Measurements from ENCODE around the gene GRIK4.

The GRIK4 gene

DNA sequence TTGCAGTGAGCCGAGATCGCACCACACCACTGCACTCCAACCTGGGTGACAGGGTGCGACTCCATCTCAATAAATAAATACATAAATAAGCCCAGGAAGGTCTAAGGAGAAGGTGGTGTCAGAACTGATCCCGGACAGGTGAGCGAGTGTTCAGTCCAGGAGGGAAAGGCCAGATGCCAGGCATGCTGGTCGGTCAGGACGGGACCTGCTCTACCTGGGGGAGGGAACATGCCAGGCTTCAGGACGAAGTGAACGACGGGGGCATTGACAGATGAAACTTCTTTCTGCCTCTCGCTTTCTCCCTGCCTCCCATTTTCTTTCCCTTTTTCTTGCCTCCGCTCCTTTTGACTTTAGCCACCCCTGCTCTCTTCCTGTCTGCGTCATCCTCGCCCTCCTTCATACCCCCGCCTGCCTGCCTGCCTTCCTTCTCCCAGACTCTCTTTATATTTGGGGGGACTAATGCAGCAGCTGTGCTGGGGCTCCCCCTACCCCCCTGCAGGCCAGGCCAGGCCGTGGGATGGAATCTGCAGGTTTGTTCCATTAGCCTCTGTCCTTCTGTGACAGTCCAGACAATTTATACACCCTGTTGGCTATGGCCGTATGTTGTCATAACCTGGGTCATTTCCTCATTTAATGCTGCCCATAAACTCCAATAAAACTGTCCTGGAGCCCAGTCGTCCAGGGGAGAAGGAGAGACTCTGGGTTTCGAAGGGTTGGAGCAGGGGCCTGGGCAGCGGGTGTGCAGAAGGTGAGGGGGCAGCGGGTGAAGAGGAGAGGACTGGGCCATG lies 303.2 kb downstream of the GRIK4 start:
- DNase-seq (ENCODE audit: low spot score): no peak

GRCh38 chr11:120815319-120816100 lies 304.0 kb downstream of the GRIK4 start:
- no peak for DNase-seq (ENCODE audit: low spot score)

GRCh38 chr11:120816176-120816575 lies 304.6 kb downstream of the GRIK4 start:
- no peak for DNase-seq (ENCODE audit: low spot score)

DNA sequence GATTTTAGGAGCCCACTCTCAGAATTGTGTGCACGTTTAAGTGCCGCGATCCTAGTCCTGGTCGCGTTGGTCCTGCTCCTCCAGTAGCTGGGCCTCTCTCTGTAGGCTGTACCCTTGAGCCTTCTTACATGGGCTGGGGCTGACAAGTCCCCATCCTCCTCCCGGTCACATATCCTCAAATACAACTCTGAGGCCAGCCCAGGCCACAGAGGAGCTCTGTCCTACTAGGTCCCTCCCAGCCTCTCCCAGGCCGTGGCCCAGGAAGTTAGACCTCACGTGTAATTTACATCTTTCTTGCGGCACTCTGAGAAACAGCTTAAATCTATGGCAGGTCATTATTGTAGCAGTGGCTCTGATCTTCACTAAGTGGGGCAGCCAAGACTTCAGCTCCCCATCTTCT lies 305.2 kb downstream of the GRIK4 start:
- DNase-seq (ENCODE audit: low spot score): no peak

DNA sequence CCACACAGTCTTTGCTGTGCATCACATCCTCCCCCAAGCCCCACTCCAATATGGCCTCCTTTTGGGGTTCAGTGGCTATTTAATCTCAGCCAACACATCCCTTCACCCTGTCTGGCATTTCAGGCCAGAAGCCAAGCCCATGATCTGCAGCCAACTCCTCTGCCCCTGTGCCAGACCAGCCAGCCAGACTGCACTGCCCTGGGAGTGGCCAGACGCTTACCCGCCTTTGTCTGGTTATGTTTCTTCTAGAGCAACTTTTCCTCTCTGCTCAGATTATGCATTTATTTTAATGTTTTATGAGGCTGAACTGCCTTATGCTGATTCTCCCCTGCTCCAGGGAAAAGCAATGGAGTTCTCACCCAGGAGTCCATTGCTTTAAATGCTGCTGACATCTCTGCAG lies 305.6 kb downstream of the GRIK4 start:
- DNase-seq (ENCODE audit: low spot score): no peak

DNA sequence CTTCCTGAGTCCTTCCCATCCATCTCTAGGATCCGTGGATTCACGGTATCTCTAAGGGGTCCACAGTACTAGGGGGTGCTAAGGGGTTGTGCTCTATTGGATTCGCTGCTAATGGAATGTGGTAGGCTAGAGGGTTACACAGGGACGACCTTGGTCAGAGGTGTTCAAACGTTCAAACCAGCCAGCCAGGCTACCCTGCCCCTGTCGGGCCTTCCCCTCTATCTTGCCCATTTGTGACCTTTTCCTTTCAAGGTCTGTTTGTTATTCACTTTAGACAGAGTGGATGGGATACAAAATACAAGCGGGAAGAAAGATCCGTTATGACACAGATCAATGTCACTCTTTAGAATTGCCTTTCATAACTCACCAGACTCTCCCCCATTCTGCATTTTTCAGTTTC lies 306.5 kb downstream of the GRIK4 start:
- DNase-seq (ENCODE audit: low spot score): no peak

DNA sequence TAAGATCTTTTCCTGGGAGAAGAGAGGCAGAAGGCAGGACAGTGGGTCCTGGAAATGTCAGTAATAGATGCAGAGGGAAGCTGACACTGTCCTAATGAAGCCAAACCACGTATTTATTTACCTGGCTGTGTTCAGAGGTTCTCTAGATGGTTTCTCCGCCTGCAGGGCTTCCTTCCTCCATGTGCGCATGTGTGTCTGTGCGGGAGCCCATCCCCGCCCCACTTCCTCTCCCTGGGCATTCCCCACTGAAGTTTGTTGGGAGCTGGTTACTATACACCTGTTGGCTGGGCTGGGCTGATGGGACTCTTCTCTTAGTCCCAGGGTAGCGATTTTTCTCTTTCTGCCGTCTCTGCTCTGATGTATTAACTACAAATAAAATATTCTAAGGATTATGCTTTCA lies 307.5 kb downstream of the GRIK4 start:
- no peak for DNase-seq (ENCODE audit: low spot score)

GRCh38 chr11:120819437-120820365 lies 308.2 kb downstream of the GRIK4 start:
- DNase-seq (ENCODE audit: low spot score): no peak

DNA sequence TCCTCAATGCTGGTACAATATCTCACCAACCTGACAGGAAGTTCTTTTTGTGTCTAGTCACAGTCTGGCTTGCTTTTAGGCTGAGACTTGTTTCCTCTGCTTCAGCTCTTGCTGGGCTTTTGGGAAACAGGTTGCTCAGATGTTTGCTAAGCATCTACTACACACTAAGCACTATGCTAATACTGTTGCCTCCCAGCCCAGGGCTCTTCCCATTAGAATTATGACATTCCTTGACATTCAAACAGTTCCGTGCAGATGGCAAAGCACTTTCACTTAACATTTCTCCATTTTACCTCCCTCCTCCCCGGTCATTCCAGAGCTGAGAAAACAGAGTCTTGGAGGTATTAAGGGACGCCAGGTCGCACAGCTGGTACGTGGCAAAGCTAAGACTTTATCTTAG lies 311.6 kb downstream of the GRIK4 start:
- DNase-seq (ENCODE audit: low spot score): no peak

GRCh38 chr11:120824242-120824641 lies 312.7 kb downstream of the GRIK4 start:
- no peak for DNase-seq (ENCODE audit: low spot score)

DNA sequence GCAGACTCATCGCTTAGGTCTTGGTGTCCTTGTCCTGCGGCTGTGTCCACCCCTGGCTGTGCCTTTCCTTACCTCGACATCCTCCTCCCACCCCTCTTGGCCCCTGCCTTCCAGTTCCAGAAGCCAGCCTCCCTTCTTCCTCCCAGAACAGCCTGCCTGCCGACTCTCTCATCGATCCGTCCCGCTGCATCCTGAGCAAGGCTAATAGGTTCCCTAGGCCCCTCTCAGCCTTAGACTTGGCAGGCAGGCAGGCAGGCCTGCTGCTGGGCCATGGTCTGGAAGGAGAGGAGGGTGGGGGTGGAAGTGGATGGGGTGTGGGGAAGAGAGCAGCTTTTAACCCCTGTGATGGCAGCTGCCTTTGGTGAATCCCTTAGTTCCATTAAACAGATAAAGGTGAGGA lies 315.6 kb downstream of the GRIK4 start:
- no peak for DNase-seq (ENCODE audit: low spot score)

GRCh38 chr11:120827820-120828219 lies 316.3 kb downstream of the GRIK4 start:
- no peak for DNase-seq (ENCODE audit: low spot score)

- DNase-seq (ENCODE audit: low spot score): no peak
These were observed 317.3 kb downstream of the GRIK4 start for GRCh38 chr11:120828847-120829246.

DNA sequence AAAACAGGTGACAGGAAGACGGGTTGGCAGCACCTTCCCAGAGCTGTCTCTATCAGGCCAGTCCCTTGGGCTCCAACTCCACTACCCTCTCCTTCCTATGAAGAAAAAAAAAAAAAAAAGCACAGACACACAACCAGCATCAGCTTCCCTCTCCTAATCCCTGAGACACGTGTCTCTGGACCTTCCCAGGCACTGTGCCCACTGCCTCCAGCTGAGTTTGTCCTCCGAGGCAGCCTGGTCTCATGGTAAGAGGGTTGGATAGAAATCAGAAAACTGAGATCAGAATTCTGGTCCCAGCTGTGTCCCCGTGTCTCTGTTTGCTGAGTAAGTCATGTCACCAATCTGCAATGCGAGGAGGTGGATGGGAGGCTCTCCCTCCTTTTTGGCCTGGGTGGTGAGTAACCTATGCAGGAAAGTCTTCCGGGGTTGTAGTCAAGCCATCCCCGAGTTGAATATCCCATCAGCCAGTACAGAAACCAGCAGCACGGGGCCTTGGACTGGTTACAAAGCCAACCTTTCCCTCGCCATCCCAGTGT lies 318.6 kb downstream of the GRIK4 start:
- no peak for DNase-seq (ENCODE audit: low spot score)

DNA sequence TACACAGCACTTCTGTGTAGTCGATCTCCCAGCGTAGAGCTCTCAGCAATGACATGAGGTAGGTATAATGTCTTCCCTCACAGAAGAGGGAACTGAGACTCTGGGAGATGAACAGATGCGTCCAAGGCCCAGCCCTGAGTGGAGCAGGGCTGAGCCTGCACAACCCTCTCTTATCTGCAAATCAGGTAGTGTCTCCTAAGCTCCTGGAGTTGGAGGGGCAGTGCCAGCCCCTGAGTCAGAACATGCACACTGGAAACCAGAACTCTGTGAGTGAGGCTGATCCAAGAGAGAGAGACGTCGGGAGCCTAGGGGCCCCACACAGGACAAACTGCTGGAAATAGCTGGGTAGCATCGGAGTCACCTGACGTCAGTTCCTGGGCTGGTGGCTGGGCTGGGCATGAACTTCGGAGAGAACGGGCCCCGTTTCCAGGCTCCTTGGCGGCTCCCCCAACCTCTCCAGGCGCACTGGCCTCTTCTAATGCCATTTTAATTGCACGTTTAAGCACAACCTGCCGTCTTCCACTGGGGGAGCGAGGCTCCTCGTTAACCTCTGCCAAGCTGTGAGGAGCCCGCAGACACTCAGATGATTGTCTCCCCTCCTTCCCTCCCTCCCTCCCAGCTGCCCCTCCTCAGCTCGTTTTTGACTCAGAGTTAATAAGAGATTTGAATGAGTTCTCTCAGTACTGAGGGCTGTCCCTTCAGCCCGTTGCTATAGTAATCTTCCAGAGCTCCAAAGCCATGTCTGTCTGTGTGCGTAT lies 321.1 kb downstream of the GRIK4 start:
- peak; percentile 72 for DNase-seq (ENCODE audit: low spot score)

DNA sequence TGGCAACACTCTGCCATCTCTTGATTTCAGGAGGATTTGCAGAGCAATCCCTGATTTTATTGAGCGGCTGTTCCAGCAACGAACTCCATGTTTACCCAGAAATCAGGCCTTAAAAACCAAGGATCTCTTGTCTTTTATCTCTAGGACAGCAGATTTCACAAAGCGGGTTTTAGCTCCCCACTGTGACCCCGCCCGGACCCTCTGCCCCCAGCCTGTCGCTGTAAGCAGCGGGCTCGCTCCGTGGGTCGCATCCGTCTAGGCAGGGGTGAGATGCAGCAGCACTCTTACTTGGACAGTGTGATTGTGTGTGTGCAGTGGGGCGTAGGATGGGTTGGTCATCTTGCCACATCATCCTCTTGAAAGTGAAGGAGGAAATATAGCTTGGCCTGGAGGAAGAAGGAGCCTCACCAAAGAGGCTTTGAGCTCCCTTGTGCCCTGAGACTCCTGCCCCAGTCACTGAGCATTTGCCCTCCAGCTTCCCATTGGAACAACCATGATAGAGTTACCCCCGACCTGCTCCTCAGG lies 323.2 kb downstream of the GRIK4 start:
- DNase-seq (ENCODE audit: low spot score): no peak

- DNase-seq (ENCODE audit: low spot score): no peak
These were observed 324.2 kb downstream of the GRIK4 start for GRCh38 chr11:120835601-120836228.

GRCh38 chr11:120837696-120838095 lies 326.1 kb downstream of the GRIK4 start:
- DNase-seq (ENCODE audit: low spot score): no peak

DNA sequence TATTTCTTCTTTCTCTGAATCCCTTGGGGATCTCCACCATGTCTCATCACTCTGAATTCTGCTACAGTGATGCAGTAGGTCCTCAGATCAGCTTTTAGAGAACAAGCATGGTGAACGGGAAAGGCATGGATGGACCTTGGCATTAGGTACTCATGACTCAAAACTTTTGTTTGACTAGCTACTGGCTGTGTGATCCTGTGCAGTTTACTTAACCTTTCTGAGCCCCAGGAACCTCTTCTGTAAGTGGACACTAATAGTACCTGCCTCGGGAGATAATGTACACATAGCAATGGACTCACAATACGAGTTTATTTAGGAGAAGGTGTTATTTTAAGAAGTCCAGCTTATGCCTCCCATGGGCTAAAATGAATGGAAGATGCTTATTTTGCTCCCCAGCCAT lies 327.7 kb downstream of the GRIK4 start:
- DNase-seq (ENCODE audit: low spot score): no peak

DNA sequence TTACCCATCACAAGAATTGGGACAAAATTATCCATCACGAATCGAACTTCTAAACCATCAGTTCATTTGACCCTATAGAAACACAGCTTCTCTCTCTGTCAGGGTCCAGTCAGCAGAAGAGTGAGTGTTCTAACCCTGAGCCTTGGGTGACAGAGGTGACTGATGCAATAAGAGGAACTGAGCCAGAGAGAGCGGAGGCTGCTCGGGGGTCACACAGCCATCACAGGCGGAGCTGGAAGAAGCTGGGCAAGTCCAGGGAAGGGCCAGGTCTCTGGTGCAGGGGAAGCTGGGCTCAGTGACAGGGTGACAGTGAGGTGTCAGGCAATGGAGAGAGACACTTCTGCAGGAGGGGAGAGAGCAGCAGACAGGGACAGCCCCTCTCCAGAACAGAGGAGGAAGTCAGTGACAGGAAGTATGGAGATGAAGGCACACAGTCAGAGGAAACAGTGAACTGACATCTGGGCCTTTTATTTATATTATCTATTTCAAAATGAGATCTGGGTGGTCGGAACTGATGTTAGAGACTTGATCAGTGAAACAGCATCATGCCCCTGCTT lies 328.4 kb downstream of the GRIK4 start:
- no peak for DNase-seq (ENCODE audit: low spot score)

All from D341Med (cell line).